WTC11 (cell line): ENCODE measurements around the gene SLC5A2.

ENCODE experiments used
- ATF2 ChIP-seq: sonication (generic); formaldehyde crosslinking; IDR thresholded peaks from 2 replicates; pipeline ENCODE4 v1.8.1; 2022; ENCODE audit warnings: low read depth, missing genetic modification reagents, borderline replicate concordance
- CTCF ChIP-seq: fragments of 200-600 bp; IDR thresholded peaks from 2 replicates; pipeline ENCODE4 v1.8.0; 2022; ENCODE audit warnings: antibody characterized with exemption
- STAT6 ChIP-seq: sonication (generic); formaldehyde crosslinking; conservative IDR thresholded peaks from 2 replicates; pipeline ENCODE4 v1.8.1; 2023; ENCODE audit warnings: mild to moderate bottlenecking, low read depth, missing genetic modification reagents, moderate library complexity
- TP53 ChIP-seq: sonication (generic); formaldehyde crosslinking; IDR thresholded peaks from 2 replicates; pipeline ENCODE4 v1.8.1; 2023; ENCODE audit warnings: mild to moderate bottlenecking, missing genetic modification reagents

- TF ChIP-seq CTCF (no peak), STAT6 (CRISPR knock-in tag) (no peak), ATF2 (CRISPR knock-in tag) (no peak), TP53 (CRISPR knock-in tag) (no peak)
These were observed 49.2 kb downstream of the SLC5A2 start for GRCh38 chr16:31532120-31532519.
